ENCODE data around the gene FIGN. TPM values are rescaled to one million over a fixed set of nuclear protein-coding genes. Genes with fewer than 3 reads are reported as not detected.

The FIGN gene
- total RNA-seq, 1 experiment from 2014 or later = not detected

GRCh38 chr2:163753726-163754125, 17.9 kb upstream of the FIGN start:
- Histone ChIP-seq H3K4me3 (ENCODE audit: low read depth, low read length) (no peak overlapping the region), H3K27me3 (replicated peaks; ENCODE audit: control insufficient read depth, insufficient read depth, low read length) (no peaks in the 10 kb centered on the region), H3K9me3 (no peaks in the 10 kb centered on the region), H3K36me3 (ENCODE audit: control insufficient read depth, insufficient read depth, low read length) (no peaks in the 10 kb centered on the region), H3K4me1 (no peaks in the 10 kb centered on the region)
- Mint-ChIP-seq H3K36me3 (ENCODE audit: insufficient read depth, unreplicated experiment) (no peaks in the 10 kb centered on the region), H3K27me3 (ENCODE audit: insufficient read depth, unreplicated experiment) (no peaks in the 10 kb centered on the region), H3K9me3 (ENCODE audit: unreplicated experiment) (no peaks in the 10 kb centered on the region), H3K4me1 (ENCODE audit: low read depth, unreplicated experiment) (no peaks in the 10 kb centered on the region), H3K4me3 (ENCODE audit: unreplicated experiment) (no peak overlapping the region), H3K27ac (ENCODE audit: unreplicated experiment) (no peak overlapping the region)
- BruUV-seq (replicated peaks) = no TSS peak
- CTCF ChIA-PET = no interaction called here
- TF ChIP-seq CTCF (IDR thresholded peaks at IDR 0.05; ENCODE audit: insufficient read depth in 1 of 2, low read depth in 1 of 2, low read length in 1 of 2, severe bottlenecking in 1 of 2, unreplicated experiment in 1 of 2) = no peak
- DNase-seq = no peak
- intact Hi-C loops (cut with micrococcal nuclease; ENCODE audit: unreplicated experiment) = no loop called here
- POLR2A ChIA-PET = no interaction called here

GRCh38 chr2:163752267-163752666, 16.5 kb upstream of the FIGN start:
- no peaks in the 10 kb centered on the region for H3K9me3 Mint-ChIP-seq (ENCODE audit: unreplicated experiment)
- H3K36me3 ChIP-seq (ENCODE audit: control insufficient read depth, insufficient read depth, low read length) = no peaks in the 10 kb centered on the region
- H3K27me3 Mint-ChIP-seq (ENCODE audit: insufficient read depth, unreplicated experiment) = no peaks in the 10 kb centered on the region
- no peaks in the 10 kb centered on the region for H3K27me3 ChIP-seq (replicated peaks; ENCODE audit: control insufficient read depth, insufficient read depth, low read length)
- H3K4me3 ChIP-seq (ENCODE audit: low read depth, low read length) = no peak overlapping the region
- no peaks in the 10 kb centered on the region for H3K4me1 ChIP-seq
- no peaks in the 10 kb centered on the region for H3K4me1 Mint-ChIP-seq (ENCODE audit: low read depth, unreplicated experiment)
- no peak for DNase-seq
- intact Hi-C loops (cut with micrococcal nuclease; ENCODE audit: unreplicated experiment) = no loop called here
- no TSS peak for BruUV-seq (replicated peaks)
- no peaks in the 10 kb centered on the region for H3K36me3 Mint-ChIP-seq (ENCODE audit: insufficient read depth, unreplicated experiment)
- H3K27ac Mint-ChIP-seq (ENCODE audit: unreplicated experiment) = no peak overlapping the region
- no peaks in the 10 kb centered on the region for H3K9me3 ChIP-seq
- POLR2A ChIA-PET = no interaction called here
- CTCF ChIA-PET = no interaction called here
- no peak for TF ChIP-seq CTCF (IDR thresholded peaks at IDR 0.05; ENCODE audit: insufficient read depth in 1 of 2, low read depth in 1 of 2, low read length in 1 of 2, severe bottlenecking in 1 of 2, unreplicated experiment in 1 of 2)
- H3K4me3 Mint-ChIP-seq (ENCODE audit: unreplicated experiment) = no peak overlapping the region

- H3K9me3 Mint-ChIP-seq (ENCODE audit: unreplicated experiment) = no peaks in the 10 kb centered on the region
These were observed 15.9 kb upstream of the FIGN start for GRCh38 chr2:163751696-163752095.

More at GRCh38 chr2:163751696-163752095, 15.9 kb upstream of the FIGN start:
- H3K27ac Mint-ChIP-seq (ENCODE audit: unreplicated experiment) = no peak overlapping the region
- no peaks in the 10 kb centered on the region for H3K27me3 Mint-ChIP-seq (ENCODE audit: insufficient read depth, unreplicated experiment)
- Histone ChIP-seq H3K36me3 (ENCODE audit: control insufficient read depth, insufficient read depth, low read length) (no peaks in the 10 kb centered on the region), H3K9me3 (no peaks in the 10 kb centered on the region), H3K27me3 (replicated peaks; ENCODE audit: control insufficient read depth, insufficient read depth, low read length) (no peaks in the 10 kb centered on the region), H3K4me1 (no peaks in the 10 kb centered on the region), H3K4me3 (ENCODE audit: low read depth, low read length) (no peak overlapping the region)
- DNase-seq = no peak
- POLR2A ChIA-PET = no interaction called here
- no peak for TF ChIP-seq CTCF (IDR thresholded peaks at IDR 0.05; ENCODE audit: insufficient read depth in 1 of 2, low read depth in 1 of 2, low read length in 1 of 2, severe bottlenecking in 1 of 2, unreplicated experiment in 1 of 2)
- no peaks in the 10 kb centered on the region for H3K4me1 Mint-ChIP-seq (ENCODE audit: low read depth, unreplicated experiment)
- no TSS peak for BruUV-seq (replicated peaks)
- H3K4me3 Mint-ChIP-seq (ENCODE audit: unreplicated experiment) = no peak overlapping the region
- CTCF ChIA-PET = no interaction called here
- H3K36me3 Mint-ChIP-seq (ENCODE audit: insufficient read depth, unreplicated experiment) = no peaks in the 10 kb centered on the region
- intact Hi-C loops (cut with micrococcal nuclease; ENCODE audit: unreplicated experiment) = no loop called here
